MCF 10A (cell line): Measurements from ENCODE around the gene GPS1. TPM values are rescaled to one million over a fixed set of nuclear protein-coding genes. Genes with fewer than 3 reads are reported as not detected.

Experiments
- BruUV-seq: library from RNA; stranded (reverse); fragments of 400-500 nt; replicated peaks from 2 replicates; lab custom pipeline; 2021; lab: Mats Ljungman, UMichigan
- CTCF ChIA-PET: fragments of 300-600 bp; sonication (Branson Sonifier 250); formaldehyde crosslinking; extraction: SDS; loops from one replicate; lab custom pipeline; 2021; ENCODE audit warnings: antibody characterized with exemption, inconsistent platforms; lab: Yijun Ruan, JAX
- POLR2A ChIA-PET: fragments of 300-600, 350-650 bp; sonication (Branson Sonifier 250); formaldehyde crosslinking; extraction: SDS; loops from one replicate; lab custom pipeline; 2020; ENCODE audit warnings: antibody characterized with exemption, inconsistent platforms; lab: Yijun Ruan, JAX
- DNase-seq: peaks from one replicate; pipeline ENCODE4 v3.0.0-alpha.2; 2018; ENCODE audit not compliant: unreplicated experiment
- H3K27ac Mint-ChIP-seq: one replicate; pipeline ENCODE4 v1.8.0; 2022; ENCODE audit warnings: mild to moderate bottlenecking, low read depth, mixed read lengths; ENCODE audit not compliant: unreplicated experiment
- H3K27me3 Mint-ChIP-seq: one replicate; pipeline ENCODE4 v1.8.0; 2022; ENCODE audit warnings: mixed read lengths; ENCODE audit not compliant: insufficient read depth, unreplicated experiment
- H3K36me3 Mint-ChIP-seq: one replicate; pipeline ENCODE4 v1.8.0; 2022; ENCODE audit warnings: mild to moderate bottlenecking, moderate library complexity, mixed read lengths; ENCODE audit not compliant: insufficient read depth, unreplicated experiment
- H3K4me1 Mint-ChIP-seq: one replicate; pipeline ENCODE4 v1.8.0; 2022; ENCODE audit warnings: mixed read lengths; ENCODE audit not compliant: insufficient read depth, unreplicated experiment
- H3K4me3 Mint-ChIP-seq: one replicate; pipeline ENCODE4 v1.8.0; 2022; ENCODE audit warnings: mild to moderate bottlenecking, moderate library complexity, mixed read lengths; ENCODE audit not compliant: unreplicated experiment
- H3K9me3 Mint-ChIP-seq: one replicate; pipeline ENCODE4 v1.8.0; 2022; ENCODE audit warnings: mixed read lengths; ENCODE audit not compliant: unreplicated experiment
- CTCF ChIP-seq: fragments of 200-600 bp; IDR thresholded peaks from one replicate; pipeline ENCODE4 v1.8.0; 2022; ENCODE audit warnings: antibody characterized with exemption, mild to moderate bottlenecking; ENCODE audit not compliant: unreplicated experiment
- intact Hi-C: fragments of 100-400 bp; cut with micrococcal nuclease; formaldehyde crosslinking; loops from 2 replicates; pipeline ENCODE4 v1.14.1; 2022
- total RNA-seq: library from RNA; stranded (reverse); gene quantifications from 2 replicates; pipeline ENCODE4 v1.2.3, GENCODE V29; 2022

GPS1 gene
- total RNA-seq, 1 experiment from 2014 or later = 100 TPM

- TF ChIP-seq CTCF = no peak
- H3K36me3 Mint-ChIP-seq = peaks cover 86% of the 10 kb centered on the region
These were observed 39.0 kb downstream of the GPS1 start for GRCh38 chr17:82090549-82091263.

GRCh38 chr17:82091264-82092066 lies 39.8 kb downstream of the GPS1 start:
- intact Hi-C loops = loop anchor here (10.0 kb wide), 1 partner anchor 57 kb away; the partner anchor contains the start of genes DCXR and RAC3
- ChIA-PET CTCF (interaction anchor here (1.0 kb wide), 1 partner anchor 64 kb away, joined by 3 read pairs; no protein-coding TSS in a partner anchor), POLR2A (no interaction called here)
- no TSS peak for BruUV-seq
- no peak for TF ChIP-seq CTCF
- Mint-ChIP-seq H3K4me3 (no peak overlapping the region), H3K9me3 (no peaks in the 10 kb centered on the region), H3K36me3 (peaks cover 93% of the 10 kb centered on the region), H3K27me3 (no peaks in the 10 kb centered on the region), H3K4me1 (no peaks in the 10 kb centered on the region), H3K27ac (no peak overlapping the region)
- no peak for DNase-seq

More at GRCh38 chr17:82090549-82091263, 39.0 kb downstream of the GPS1 start:
- intact Hi-C loops = loop anchor here (10.0 kb wide), 1 partner anchor 56 kb away; the partner anchor contains the start of genes DCXR and RAC3
- Mint-ChIP-seq H3K9me3 (no peaks in the 10 kb centered on the region), H3K4me1 (no peaks in the 10 kb centered on the region), H3K27ac (no peak overlapping the region), H3K4me3 (no peak overlapping the region), H3K27me3 (no peaks in the 10 kb centered on the region)
- POLR2A ChIA-PET = no interaction called here
- no peak for DNase-seq
- BruUV-seq = no TSS peak
- CTCF ChIA-PET = no interaction called here

- DNase-seq = no peak
- no peak overlapping the region for H3K4me3 Mint-ChIP-seq
- peaks cover 91% of the 10 kb centered on the region for H3K36me3 Mint-ChIP-seq
- no peaks in the 10 kb centered on the region for H3K4me1 Mint-ChIP-seq
- H3K9me3 Mint-ChIP-seq = no peaks in the 10 kb centered on the region
- no peak overlapping the region for H3K27ac Mint-ChIP-seq
- intact Hi-C loops = loop anchor here (10.0 kb wide), 1 partner anchor 57 kb away; the partner anchor contains the start of genes DCXR and RAC3
- TF ChIP-seq CTCF = no peak
- CTCF ChIA-PET = interaction anchor here (1.0 kb wide), 1 partner anchor 63 kb away, joined by 3 read pairs; no protein-coding TSS in a partner anchor
- BruUV-seq = no TSS peak
- POLR2A ChIA-PET = no interaction called here
- no peaks in the 10 kb centered on the region for H3K27me3 Mint-ChIP-seq
These were observed 40.4 kb downstream of the GPS1 start for GRCh38 chr17:82092094-82092586.

- Mint-ChIP-seq H3K4me3 (no peak overlapping the region), H3K9me3 (no peaks in the 10 kb centered on the region), H3K4me1 (no peaks in the 10 kb centered on the region), H3K36me3 (peaks cover 86% of the 10 kb centered on the region), H3K27me3 (no peaks in the 10 kb centered on the region), H3K27ac (no peak overlapping the region)
- no TSS peak for BruUV-seq
- ChIA-PET CTCF (interaction anchor here (1.0 kb wide), 1 partner anchor 63 kb away, joined by 3 read pairs; no protein-coding TSS in a partner anchor), POLR2A (no interaction called here)
- intact Hi-C loops = loop anchor here (10.0 kb wide), 1 partner anchor 58 kb away; the partner anchor contains the start of genes DCXR and RAC3
- no peak for TF ChIP-seq CTCF
- no peak for DNase-seq
These were observed 40.9 kb downstream of the GPS1 start for GRCh38 chr17:82092628-82092994.
